Measurements from ENCODE around the gene CMTR1.

CMTR1 gene

DNA sequence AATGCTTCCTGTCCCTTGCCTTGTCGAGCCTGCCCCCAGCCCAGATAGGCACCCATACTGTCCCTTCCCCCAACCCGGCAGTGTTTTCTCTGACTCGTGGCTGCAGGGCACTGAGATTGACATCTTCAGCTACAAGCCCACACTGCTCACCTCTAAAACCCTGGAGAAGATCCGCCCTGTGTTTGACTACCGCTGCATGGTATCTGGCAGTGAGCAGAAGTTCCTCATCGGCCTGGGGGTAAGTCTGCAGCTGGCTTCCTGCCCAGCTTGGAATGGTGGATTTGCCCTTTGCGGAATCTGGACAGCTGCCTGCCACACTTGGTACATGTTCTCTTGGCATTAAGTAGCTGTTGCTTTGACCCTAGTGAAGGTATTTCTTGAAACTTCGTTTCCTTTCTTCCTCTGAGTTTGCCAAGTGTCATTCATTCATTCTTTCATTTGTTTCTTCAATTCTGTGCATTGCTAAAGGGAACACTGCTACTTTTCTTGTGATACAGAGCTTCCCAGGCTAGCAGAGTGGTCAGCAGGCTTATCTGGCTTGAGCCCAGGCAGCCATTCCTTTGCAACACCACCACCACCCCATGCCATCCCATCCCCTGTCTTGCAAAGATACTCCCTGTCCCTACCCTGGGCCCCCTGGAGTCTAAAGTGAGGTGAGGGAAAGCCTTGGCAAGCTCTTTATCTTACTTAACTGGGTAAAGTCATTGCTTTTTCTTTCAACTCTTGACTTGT is 40.5 kb downstream of the CMTR1 start:
- TF ChIP-seq TAF1 (IDR thresholded peaks at IDR 0.05; ENCODE audit: borderline replicate concordance, insufficient read depth, low read length) (no peak), FOXP2 (optimal IDR thresholded peaks at IDR 0.05; ENCODE audit: borderline replicate concordance, extremely low read depth, extremely low read length, insufficient read depth) (no peak), POLR2AphosphoS5 (IDR thresholded peaks at IDR 0.05; ENCODE audit: low read depth, low read length) (no peak), REST (IDR thresholded peaks at IDR 0.05; ENCODE audit: insufficient read depth in 1 of 2, low read depth in 2 of 2, low read length in 2 of 2) (no peak), SIN3A (IDR thresholded peaks at IDR 0.05; ENCODE audit: borderline replicate concordance, insufficient read depth, low read length) (no peak)

DNA sequence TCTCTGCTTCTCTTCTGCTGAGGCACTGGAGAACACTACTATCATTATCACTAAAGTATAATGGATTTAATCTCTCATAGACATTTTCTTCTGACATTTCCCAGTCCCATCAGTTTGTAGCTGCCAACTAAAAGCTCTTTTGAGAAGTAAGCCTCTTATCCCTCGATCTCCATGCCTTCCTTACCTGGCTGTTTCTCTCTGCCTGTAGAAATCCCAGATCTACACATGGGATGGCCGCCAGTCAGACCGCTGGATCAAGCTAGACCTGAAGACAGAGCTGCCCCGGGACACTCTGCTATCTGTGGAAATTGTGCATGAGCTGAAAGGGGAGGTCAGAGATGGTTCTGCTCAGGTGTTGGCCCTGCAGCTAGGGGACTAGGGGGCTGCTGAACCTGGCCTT is 41.3 kb downstream of the CMTR1 start:
- TF ChIP-seq TAF1 (IDR thresholded peaks at IDR 0.05; ENCODE audit: borderline replicate concordance, insufficient read depth, low read length) (no peak), POLR2AphosphoS5 (IDR thresholded peaks at IDR 0.05; ENCODE audit: low read depth, low read length) (no peak), REST (IDR thresholded peaks at IDR 0.05; ENCODE audit: insufficient read depth in 1 of 2, low read depth in 2 of 2, low read length in 2 of 2) (no peak), SIN3A (IDR thresholded peaks at IDR 0.05; ENCODE audit: borderline replicate concordance, insufficient read depth, low read length) (no peak), FOXP2 (optimal IDR thresholded peaks at IDR 0.05; ENCODE audit: borderline replicate concordance, extremely low read depth, extremely low read length, insufficient read depth) (no peak)

DNA sequence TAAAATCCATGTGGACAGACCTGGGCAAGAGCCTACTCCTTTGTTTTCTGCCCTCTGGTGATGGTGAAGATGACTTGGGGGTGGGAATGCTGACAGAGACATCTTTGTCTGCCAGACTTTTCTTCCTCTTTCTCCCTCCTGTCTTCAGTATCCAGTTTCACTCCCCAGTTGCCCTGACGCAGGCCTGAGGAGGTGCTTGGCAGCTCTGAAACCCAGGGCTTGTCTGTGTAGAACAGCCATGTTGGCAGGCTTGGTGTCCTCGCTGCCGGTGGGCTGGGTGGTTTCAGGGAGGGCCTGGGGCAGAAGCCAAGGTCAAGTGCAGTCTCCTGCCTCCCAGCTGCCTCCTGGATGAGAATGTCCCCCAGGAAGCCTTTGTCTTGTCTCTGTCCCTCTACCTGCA is 44.2 kb downstream of the CMTR1 start:
- TF ChIP-seq REST (IDR thresholded peaks at IDR 0.05; ENCODE audit: insufficient read depth in 1 of 2, low read depth in 2 of 2, low read length in 2 of 2) = no peak
- TF ChIP-seq POLR2AphosphoS5 (IDR thresholded peaks at IDR 0.05; ENCODE audit: low read depth, low read length) = no peak
- TF ChIP-seq SIN3A (IDR thresholded peaks at IDR 0.05; ENCODE audit: borderline replicate concordance, insufficient read depth, low read length) = no peak
- no peak for TF ChIP-seq FOXP2 (optimal IDR thresholded peaks at IDR 0.05; ENCODE audit: borderline replicate concordance, extremely low read depth, extremely low read length, insufficient read depth)
- TF ChIP-seq TAF1 (IDR thresholded peaks at IDR 0.05; ENCODE audit: borderline replicate concordance, insufficient read depth, low read length) = no peak

- no peak for TF ChIP-seq FOXP2 (optimal IDR thresholded peaks at IDR 0.05; ENCODE audit: borderline replicate concordance, extremely low read depth, extremely low read length, insufficient read depth)
- no peak for TF ChIP-seq POLR2AphosphoS5 (IDR thresholded peaks at IDR 0.05; ENCODE audit: low read depth, low read length)
- no peak for TF ChIP-seq SIN3A (IDR thresholded peaks at IDR 0.05; ENCODE audit: borderline replicate concordance, insufficient read depth, low read length)
- no peak for TF ChIP-seq TAF1 (IDR thresholded peaks at IDR 0.05; ENCODE audit: borderline replicate concordance, insufficient read depth, low read length)
- no peak for TF ChIP-seq REST (IDR thresholded peaks at IDR 0.05; ENCODE audit: insufficient read depth in 1 of 2, low read depth in 2 of 2, low read length in 2 of 2)
These were observed 44.8 kb downstream of the CMTR1 start for GRCh38 chr6:37477656-37478435.
